Measurements from ENCODE around the gene HABP4. TPM values are rescaled to one million over a fixed set of nuclear protein-coding genes. Genes with fewer than 3 reads are reported as not detected.

HABP4 gene
- total RNA-seq = 10 to 100 TPM in 3 of 4 donors, 1 to 10 TPM in 1; 9.2 to 23.4 (median 14.2) TPM

- TF ChIP-seq CTCF (IDR thresholded peaks at IDR 0.05) = no peak
- ATAC-seq (ENCODE audit: low FRiP score) (peak; percentile 99), DNase-seq (ENCODE audit: low spot score) (peak; percentile 89)
These were observed at the start of gene HABP4 for GRCh38 chr9:96449845-96450612. Gene HABP4, plus strand, starts transcription at chr9:96450169. Its CDS starts 111 bp downstream, at chr9:96450280.

- no peak for TF ChIP-seq CTCF (IDR thresholded peaks at IDR 0.05)
- DNase-seq (ENCODE audit: low spot score) (no peak), ATAC-seq (ENCODE audit: low FRiP score) (no peak)
These were observed 41.3 kb upstream of the HABP4 start for GRCh38 chr9:96408409-96409280.

GRCh38 chr9:96411129-96411838 lies 38.7 kb upstream of the HABP4 start:
- DNase-seq (ENCODE audit: low spot score) (no peak), ATAC-seq (ENCODE audit: low FRiP score) (no peak)

GRCh38 chr9:96412174-96412913 lies 37.6 kb upstream of the HABP4 start:
- DNase-seq (ENCODE audit: low spot score) (no peak), ATAC-seq (ENCODE audit: low FRiP score) (no peak)
- no peak for TF ChIP-seq CTCF (IDR thresholded peaks at IDR 0.05)

More at GRCh38 chr9:96411129-96411838, 38.7 kb upstream of the HABP4 start:
- TF ChIP-seq CTCF (IDR thresholded peaks at IDR 0.05) = no peak

GRCh38 chr9:96413302-96414221 lies 36.4 kb upstream of the HABP4 start:
- DNase-seq (ENCODE audit: low spot score) (no peak), ATAC-seq (ENCODE audit: low FRiP score) (no peak)
- TF ChIP-seq CTCF (IDR thresholded peaks at IDR 0.05) = no peak

Measured in omental fat pad (tissue), 4 donors.